HL-60/S4 treated with phorbol 12-myristate 13-acetate at 8.2 ng/mL for 4 days and 3 days (cell line): ENCODE results near the gene SAG.

ENCODE experiments used
- in situ Hi-C: fragments of 300-500 bp; cut with MboI; formaldehyde crosslinking; loops from 2 replicates; pipeline ENCODE4 v1.15.0; 2022; ENCODE audit warnings: low sequenced_read_pairs

Gene SAG

DNA sequence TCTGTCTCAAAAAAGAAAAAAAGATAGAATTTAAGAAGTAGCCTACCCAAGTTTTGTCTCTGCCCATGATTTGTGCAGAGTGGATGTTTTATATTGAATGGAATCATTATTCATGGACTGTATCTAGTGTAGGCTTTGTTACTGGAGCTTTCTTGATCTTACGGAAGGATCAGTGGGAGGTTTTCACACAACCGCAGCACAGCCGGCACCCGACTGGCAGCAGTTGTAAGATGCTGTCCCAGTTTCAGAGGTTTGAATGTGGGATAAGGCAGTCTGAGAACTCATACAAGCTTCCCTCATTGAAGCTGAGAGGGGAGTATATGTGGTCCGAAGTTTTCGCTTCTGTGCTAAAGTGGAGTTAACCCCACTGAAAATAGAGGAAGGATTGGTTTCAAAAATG is 19.7 kb upstream of the SAG start:
- in situ Hi-C loops, result no loop called here

GRCh38 chr2:233288663-233289062 is 19.0 kb upstream of the SAG start:
- in situ Hi-C loops, result no loop called here

DNA sequence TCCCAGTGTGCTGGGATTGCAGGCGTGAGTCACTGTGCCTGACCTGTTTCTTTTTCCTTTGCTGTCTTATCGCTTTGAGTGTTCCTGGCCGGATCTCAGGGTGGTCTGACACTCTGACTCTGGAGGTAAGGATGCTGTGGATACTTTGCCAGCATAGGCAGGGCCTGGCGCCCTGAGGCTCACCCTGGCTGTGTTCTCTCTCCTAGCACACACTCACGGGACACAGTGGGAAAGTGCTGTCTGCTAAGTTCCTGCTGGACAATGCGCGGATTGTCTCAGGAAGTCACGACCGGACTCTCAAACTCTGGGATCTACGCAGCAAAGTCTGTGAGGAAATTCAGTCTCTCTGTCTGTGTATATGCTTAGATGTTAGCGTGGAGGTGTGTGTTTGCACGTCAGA is 18.0 kb upstream of the SAG start:
- in situ Hi-C loops, result no loop called here

DNA sequence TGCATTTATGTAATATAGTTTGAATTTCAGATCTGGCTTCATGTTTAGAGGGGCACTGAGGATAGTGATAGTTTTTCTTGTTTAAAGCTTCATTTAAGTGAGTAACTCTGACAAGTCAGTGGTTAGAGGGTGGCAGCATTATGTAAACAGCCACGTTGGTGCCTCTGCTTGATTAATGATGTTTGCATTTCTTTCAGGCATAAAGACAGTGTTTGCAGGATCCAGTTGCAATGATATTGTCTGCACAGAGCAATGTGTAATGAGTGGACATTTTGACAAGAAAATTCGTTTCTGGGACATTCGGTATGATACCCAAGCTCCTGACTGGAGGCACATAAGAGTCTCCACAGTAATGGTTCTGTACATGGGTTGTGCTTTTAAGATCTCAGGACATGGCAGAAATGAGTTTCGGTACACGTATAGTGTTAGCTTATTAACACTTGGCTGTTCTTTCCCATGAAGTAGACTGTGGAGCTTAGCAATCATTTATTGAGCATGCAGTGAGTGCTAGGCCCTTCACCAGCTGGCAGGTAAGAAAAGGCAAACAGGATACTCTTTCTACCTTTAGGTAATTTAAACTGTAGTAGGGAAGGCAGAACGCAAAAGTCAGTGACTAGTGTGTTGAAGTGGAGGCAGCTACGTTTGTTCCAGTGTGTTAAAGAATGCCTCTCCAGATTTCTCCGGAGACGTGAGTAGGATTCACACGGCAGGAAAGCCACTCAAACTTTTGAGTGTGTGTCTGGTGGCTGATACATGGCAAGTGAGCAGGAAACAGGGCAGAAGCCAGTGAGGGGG is 17.4 kb upstream of the SAG start:
- in situ Hi-C loops, result no loop called here

DNA sequence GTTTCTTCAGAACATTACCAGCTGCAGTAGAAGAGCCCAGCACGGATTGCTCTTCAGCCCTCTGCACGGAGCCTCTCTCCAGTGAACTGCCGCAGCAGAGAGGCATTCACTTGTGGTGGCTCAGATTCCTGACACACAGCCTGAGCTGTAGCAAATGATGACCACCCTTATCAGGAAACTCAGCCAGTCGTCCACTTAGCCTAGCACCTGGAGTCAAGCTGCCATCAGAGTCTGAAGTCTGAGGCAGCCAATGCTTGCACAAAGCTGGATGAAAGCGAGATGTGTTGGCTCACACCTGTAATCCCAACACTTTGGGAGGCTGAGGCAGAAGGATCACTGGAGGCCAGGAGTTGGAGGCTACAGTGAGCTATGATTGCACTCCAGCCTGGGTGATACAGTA is 11.7 kb upstream of the SAG start:
- in situ Hi-C loops, result no loop called here

DNA sequence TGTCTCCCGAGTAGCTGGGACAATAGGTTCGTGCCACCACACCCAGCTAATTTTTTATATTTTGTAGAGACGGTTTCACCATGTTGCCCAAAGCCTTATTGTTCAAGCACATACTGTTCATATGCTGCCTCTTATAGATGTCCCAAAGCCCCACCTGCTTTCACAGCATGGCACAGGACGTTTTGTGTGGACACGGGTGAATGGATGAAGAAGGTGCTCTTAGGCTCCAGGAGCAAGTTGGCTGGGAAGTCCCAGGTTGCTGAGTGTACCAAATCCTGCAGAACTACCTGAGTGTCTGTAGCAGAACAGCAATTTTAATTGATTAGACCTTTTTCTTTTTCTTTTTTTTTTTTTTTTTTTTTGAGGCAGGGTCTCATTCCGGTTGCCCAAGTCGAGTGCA is 10.5 kb upstream of the SAG start:
- in situ Hi-C loops, result no loop called here

DNA sequence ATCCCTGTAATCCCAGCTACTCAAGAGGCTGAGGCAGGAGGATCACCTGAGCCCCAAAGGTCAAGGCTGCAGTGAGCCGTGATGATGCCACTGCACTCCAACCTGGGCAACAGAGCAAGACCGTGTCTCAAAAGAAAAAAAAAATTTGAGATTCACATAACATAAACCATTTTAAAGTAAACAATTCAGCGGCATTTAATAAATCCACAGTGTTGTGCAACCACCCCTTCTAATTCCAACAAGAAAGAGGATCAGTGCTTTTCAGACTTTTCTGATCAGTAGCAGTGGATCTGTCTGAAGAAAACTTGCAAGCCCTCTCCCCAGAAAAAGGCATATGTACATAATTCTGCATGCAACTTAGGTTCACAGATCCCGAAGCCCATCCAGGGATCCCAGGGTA is 7.2 kb upstream of the SAG start:
- in situ Hi-C loops, result no loop called here

- in situ Hi-C loops, result no loop called here
Observed at GRCh38 chr2:233301248-233301647, 6.4 kb upstream of the SAG start.

- in situ Hi-C loops, result no loop called here
Observed at GRCh38 chr2:233301811-233302210, 5.8 kb upstream of the SAG start.

DNA sequence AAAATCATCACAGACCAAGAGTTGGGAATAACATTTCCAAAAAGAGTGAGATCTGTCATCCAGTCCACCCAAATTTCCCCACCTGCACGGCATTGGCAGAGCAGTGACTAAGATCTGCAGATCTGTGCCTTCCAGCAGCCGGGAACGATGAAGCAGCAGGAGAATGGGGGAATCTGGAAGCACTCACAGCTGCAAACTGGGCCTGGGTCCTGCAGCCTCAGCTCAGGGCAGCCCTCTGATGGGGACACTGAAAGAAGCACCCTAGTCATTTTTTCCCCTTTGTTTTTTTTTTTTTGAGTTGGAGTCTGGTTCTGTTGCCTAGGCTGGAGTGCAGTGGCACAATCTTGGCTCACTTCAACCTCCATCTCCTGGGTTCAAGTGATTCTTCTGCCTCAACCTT is 4.4 kb upstream of the SAG start:
- in situ Hi-C loops, result no loop called here

GRCh38 chr2:233311241-233311926 is 3.8 kb downstream of the SAG start:
- in situ Hi-C loops, result no loop called here

DNA sequence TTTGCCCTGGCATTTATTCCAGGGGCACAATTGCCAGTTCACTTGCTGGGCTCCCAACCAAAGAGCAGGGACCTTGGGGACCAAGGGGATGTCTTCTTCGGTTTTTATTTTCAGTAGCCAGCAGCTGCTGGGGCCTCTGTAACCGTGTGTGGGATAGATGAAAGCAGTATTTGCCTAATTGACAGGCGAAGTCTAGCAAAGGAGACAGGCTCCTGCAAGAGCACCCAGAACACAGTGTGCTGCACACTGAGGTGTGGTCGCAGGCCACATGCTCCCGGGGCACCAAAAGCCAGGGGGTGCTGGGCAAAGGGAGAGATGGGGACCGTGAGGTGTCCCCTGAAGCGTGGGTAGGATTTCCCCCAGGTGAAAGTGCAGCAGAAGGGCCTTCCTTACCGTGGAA is 5.3 kb downstream of the SAG start:
- in situ Hi-C loops, result no loop called here

GRCh38 chr2:233314180-233314925 is 6.7 kb downstream of the SAG start:
- in situ Hi-C loops, result no loop called here

DNA sequence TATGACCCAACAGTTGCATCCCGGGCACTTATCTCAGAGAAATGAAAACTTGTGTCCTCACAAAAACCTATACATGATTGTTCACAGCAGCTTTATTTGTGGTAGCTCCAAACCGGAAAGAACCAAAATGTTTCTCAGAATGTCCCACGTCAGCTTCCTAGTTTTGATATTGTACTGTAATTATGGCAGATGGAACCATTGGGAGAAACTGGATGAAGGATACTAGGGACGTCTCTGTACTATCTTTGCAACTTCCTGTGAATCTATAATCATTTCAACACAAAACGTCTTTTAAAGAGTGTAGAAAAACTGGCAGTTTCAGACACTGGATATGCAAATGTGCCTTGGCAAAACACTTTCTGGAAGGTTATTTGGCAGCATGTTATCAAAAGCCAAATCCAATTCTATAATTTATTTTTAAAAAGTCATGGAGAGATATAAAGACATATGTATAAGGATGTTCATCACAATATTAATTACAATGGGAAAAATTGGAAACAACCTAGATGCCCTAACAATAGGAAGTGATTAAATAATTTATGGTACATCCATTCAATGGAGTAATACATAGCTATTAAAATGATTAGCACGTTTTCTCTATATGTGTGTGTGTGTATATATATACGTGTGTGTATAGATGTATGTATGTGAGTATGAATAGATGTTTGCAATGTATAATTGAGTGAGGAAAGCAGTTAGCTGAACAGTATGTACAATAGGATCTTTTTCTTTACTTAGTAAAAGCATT is 9.8 kb downstream of the SAG start:
- in situ Hi-C loops, result no loop called here

DNA sequence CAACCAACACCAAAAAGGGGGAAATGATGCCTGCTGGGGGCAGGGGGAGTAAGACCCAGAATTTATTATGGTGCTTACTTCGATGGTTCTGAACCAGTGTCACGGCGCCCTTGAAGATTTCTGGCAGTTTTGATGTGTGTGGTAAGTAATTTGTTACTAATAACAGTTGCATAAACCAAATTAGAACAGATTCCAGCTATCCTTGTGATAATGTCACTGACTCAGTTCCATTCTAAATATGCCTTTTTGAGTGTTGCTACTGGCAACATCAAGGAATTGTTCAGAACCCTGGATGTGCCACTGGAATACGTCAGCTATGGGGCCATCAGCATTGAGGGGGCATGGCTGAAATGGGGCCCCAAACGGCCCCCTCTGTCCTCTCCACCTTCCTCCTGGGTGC is 11.6 kb downstream of the SAG start:
- in situ Hi-C loops, result no loop called here

- in situ Hi-C loops, result no loop called here
Observed at GRCh38 chr2:233320470-233320869, 12.9 kb downstream of the SAG start.

DNA sequence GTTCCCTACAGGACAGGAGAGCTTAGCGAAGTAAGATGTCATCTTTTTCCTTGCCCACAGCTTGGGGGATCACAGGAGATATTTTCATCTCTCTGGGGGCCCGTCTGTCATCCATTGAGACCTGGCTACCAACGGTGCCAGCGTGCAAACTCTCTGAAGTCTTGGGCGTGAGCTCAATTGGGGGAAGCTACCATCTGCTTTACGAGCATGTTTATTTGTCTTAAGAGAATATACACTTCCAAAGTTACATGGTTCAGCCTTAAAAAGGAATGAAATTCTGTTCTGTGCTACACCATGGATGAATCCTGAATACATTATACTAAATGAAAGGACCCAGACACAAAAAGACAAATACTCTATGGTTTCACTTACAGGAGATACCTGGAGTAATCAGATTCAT is 13.6 kb downstream of the SAG start:
- in situ Hi-C loops, result no loop called here

GRCh38 chr2:233323851-233324250 is 16.2 kb downstream of the SAG start:
- in situ Hi-C loops, result no loop called here

GRCh38 chr2:233325256-233325655 is 17.6 kb downstream of the SAG start:
- in situ Hi-C loops, result no loop called here

- in situ Hi-C loops, result no loop called here
Observed at GRCh38 chr2:233325814-233326213, 18.2 kb downstream of the SAG start.

DNA sequence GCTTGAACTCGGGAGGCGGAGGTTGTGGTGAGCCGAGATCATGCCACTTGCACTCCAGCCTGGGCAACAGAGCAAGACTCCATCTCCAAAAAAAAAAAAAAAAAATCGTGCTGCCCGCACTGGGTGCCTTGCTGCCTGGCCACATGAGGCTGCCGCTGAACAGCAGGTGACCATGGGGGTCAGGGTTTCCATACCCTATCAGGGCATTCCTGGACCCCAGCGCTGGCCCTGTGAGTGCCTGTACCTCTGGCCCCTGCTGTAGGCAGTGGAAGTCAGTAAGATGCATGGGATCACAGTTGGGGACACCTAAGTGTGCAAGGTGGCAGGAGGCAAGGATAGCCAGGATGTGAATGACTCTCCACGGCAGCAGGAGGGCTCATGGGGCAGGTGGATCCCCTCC is 18.9 kb downstream of the SAG start:
- in situ Hi-C loops, result no loop called here
